ENCODE data around the gene CYP4F8. TPM values are rescaled to one million over a fixed set of nuclear protein-coding genes. Genes with fewer than 3 reads are reported as not detected.

The CYP4F8 gene
- total RNA-seq, 4 donors from 2014 or later, result not detected

GRCh38 chr19:15628236-15629002, 13.4 kb downstream of the CYP4F8 start:
- H3K4me3 ChIP-seq (replicated peaks in 1 of 3), result no peak overlapping the region
- DNase-seq, result no peak
- no peak overlapping the region for H3K27ac ChIP-seq
- no peaks in the 10 kb centered on the region for H3K4me1 ChIP-seq
- H3K27me3 ChIP-seq, result peaks cover 3% of the 10 kb centered on the region
- H3K9me3 ChIP-seq, result no peaks in the 10 kb centered on the region
- no peaks in the 10 kb centered on the region for H3K36me3 ChIP-seq
- no peak for TF ChIP-seq CTCF (IDR thresholded peaks at IDR 0.05)
- no peak for TF ChIP-seq POLR2A (IDR thresholded peaks at IDR 0.05)
- intact Hi-C loops (cut with DNase I), result no loop called here
- 66 to 70% methylated on average over 22 of the region's 22 CpGs for WGBS, 2 donors

GRCh38 chr19:15629003-15629880, 14.2 kb downstream of the CYP4F8 start:
- Histone ChIP-seq H3K36me3 (no peaks in the 10 kb centered on the region), H3K27ac (no peak overlapping the region), H3K27me3 (peaks cover 3% of the 10 kb centered on the region), H3K9me3 (no peaks in the 10 kb centered on the region), H3K4me3 (replicated peaks in 1 of 3) (no peak overlapping the region), H3K4me1 (no peaks in the 10 kb centered on the region)
- intact Hi-C loops (cut with DNase I), result no loop called here
- DNase-seq, result peak; percentile 70 to 72
- TF ChIP-seq CTCF (IDR thresholded peaks at IDR 0.05) (peak; percentile 77 to 94 (median 89)), POLR2A (IDR thresholded peaks at IDR 0.05) (no peak)
- WGBS, 2 donors, result 9 to 13% methylated on average over 22 to 24 of the region's 25 CpGs

- peaks cover 3% of the 10 kb centered on the region for H3K27me3 ChIP-seq
- H3K4me1 ChIP-seq, result no peaks in the 10 kb centered on the region
- no peaks in the 10 kb centered on the region for H3K9me3 ChIP-seq
- H3K4me3 ChIP-seq (replicated peaks in 1 of 3), result no peak overlapping the region
- no peak for DNase-seq
- H3K27ac ChIP-seq, result no peak overlapping the region
- WGBS, 2 donors, result 4 to 6% methylated on average over 8 to 9 of the region's 9 CpGs
- H3K36me3 ChIP-seq, result no peaks in the 10 kb centered on the region
- TF ChIP-seq CTCF (IDR thresholded peaks at IDR 0.05), result peak in 1 of 6 experiments; percentile 40
- no peak for TF ChIP-seq POLR2A (IDR thresholded peaks at IDR 0.05)
- intact Hi-C loops (cut with DNase I), result loop anchor here (5.0 kb wide), 1 partner anchor 550 kb away; no protein-coding TSS in a partner anchor
These were observed 16.8 kb downstream of the CYP4F8 start for GRCh38 chr19:15631817-15632216.

GRCh38 chr19:15633082-15633835, 18.2 kb downstream of the CYP4F8 start:
- Histone ChIP-seq H3K36me3 (no peaks in the 10 kb centered on the region), H3K9me3 (no peaks in the 10 kb centered on the region), H3K4me1 (no peaks in the 10 kb centered on the region), H3K27ac (no peak overlapping the region), H3K27me3 (peaks cover 3% of the 10 kb centered on the region), H3K4me3 (replicated peaks in 1 of 3) (no peak overlapping the region)
- no peak for DNase-seq
- intact Hi-C loops (cut with DNase I), result loop anchor here (5.0 kb wide), 1 partner anchor 549 kb away; no protein-coding TSS in a partner anchor
- no peak for TF ChIP-seq CTCF (IDR thresholded peaks at IDR 0.05)
- TF ChIP-seq POLR2A (IDR thresholded peaks at IDR 0.05), result no peak
- 46 to 47% methylated on average over 5 of the region's 5 CpGs for WGBS, 2 donors

Measured in thyroid gland (tissue), 4 donors.